GM12878 (cell line): ENCODE measurements around the gene NDC80. TPM values are rescaled to one million over a fixed set of nuclear protein-coding genes. Genes with fewer than 3 reads are reported as not detected.

Experiments used
- ATAC-seq: fragments of 200-7000 bp; cut with Tn5 transposase; 3 replicates; pipeline ENCODE4 v1.9.1; 2020; ENCODE audit warnings: mild to moderate bottlenecking, moderate library complexity
- BruUV-seq: library from RNA; stranded (reverse); fragments of 400-500 nt; replicated peaks from 2 replicates; lab custom pipeline; 2021; lab: Mats Ljungman, UMichigan
- CTCF ChIA-PET: fragments of 300-600 bp; sonication (Branson Sonifier 250); formaldehyde crosslinking; extraction: SDS; loops from one replicate; lab custom pipeline; 2021; ENCODE audit warnings: inconsistent platforms; lab: Yijun Ruan, JAX
- POLR2A ChIA-PET: fragments of 350-600 bp; formaldehyde crosslinking; extraction: SDS; loops from one replicate; lab custom pipeline; 2021; ENCODE audit warnings: inconsistent platforms; lab: Charles Lee
- RAD21 ChIA-PET: fragments of 300-600 bp; sonication (Branson Sonifier 250); formaldehyde crosslinking; loops from one replicate; lab custom pipeline; 2023; ENCODE audit warnings: antibody characterized with exemption; ENCODE audit not compliant: unreplicated experiment; lab: Charles Lee
- SMC1A ChIA-PET: fragments of 300-600 bp; sonication (Branson Sonifier 250); formaldehyde crosslinking; loops from one replicate; lab custom pipeline; 2023; ENCODE audit not compliant: unreplicated experiment, uncharacterized antibody; lab: Charles Lee
- DNase-seq: peaks from one replicate; pipeline ENCODE4 v3.0.0-alpha.2; 2011; ENCODE audit warnings: low read depth, low spot score
- FAIRE-seq: peaks from 3 replicates; lab custom pipeline; 2011; peaks lifted over from hg19 to GRCh38; lab: Jason Lieb, UNC
- H2AFZ ChIP-seq: 2 replicates; pipeline ENCODE4 v1.6.0; 2011; ENCODE audit warnings: low read depth, low read length, control low read depth; ENCODE audit not compliant: control insufficient read depth
- H3K27ac ChIP-seq: 2 replicates; pipeline ENCODE4 v1.5.1; 2011; ENCODE audit warnings: control low read depth; ENCODE audit not compliant: control insufficient read depth, insufficient read depth
- H3K27me3 ChIP-seq, 2 experiments: replicated peaks in 1 of 2; 2 replicates each; pipeline versions ENCODE4 v1.6.0 to v1.6.1; 2011; ENCODE audit warnings: low read length in 1 of 2; ENCODE audit not compliant: control insufficient read depth in 2 of 2, insufficient read depth in 2 of 2
- H3K36me3 ChIP-seq, 2 experiments: 2 replicates each; pipeline ENCODE4 v1.5.1; 2011; ENCODE audit warnings: low read length in 1 of 2; ENCODE audit not compliant: control insufficient read depth in 2 of 2, insufficient read depth in 2 of 2
- H3K4me1 ChIP-seq: 2 replicates; pipeline ENCODE4 v1.6.1; 2011; ENCODE audit warnings: mild to moderate bottlenecking, low read length, moderate library complexity, mixed read lengths; ENCODE audit not compliant: control insufficient read depth, insufficient read depth
- H3K4me2 ChIP-seq: 2 replicates; pipeline ENCODE4 v1.6.0; 2011; ENCODE audit warnings: control low read depth; ENCODE audit not compliant: control insufficient read depth, insufficient read depth
- H3K4me3 ChIP-seq: fragments of 200-600 bp; sonication (generic); 2 replicates; pipeline ENCODE4 v1.5.1; 2016
- H3K79me2 ChIP-seq: 2 replicates; pipeline ENCODE4 v1.6.0; 2011; ENCODE audit warnings: low read length; ENCODE audit not compliant: control insufficient read depth, insufficient read depth
- H3K9ac ChIP-seq: 2 replicates; pipeline ENCODE4 v1.8.0; 2011; ENCODE audit warnings: low read length, control low read depth, mixed read lengths; ENCODE audit not compliant: control insufficient read depth, insufficient read depth
- H3K9me3 ChIP-seq: replicated peaks from 3 replicates; pipeline ENCODE4 v1.5.1; 2011; ENCODE audit warnings: mild to moderate bottlenecking, low read length; ENCODE audit not compliant: control insufficient read depth, insufficient read depth
- H4K20me1 ChIP-seq: 2 replicates; pipeline ENCODE4 v1.6.0; 2011; ENCODE audit not compliant: control insufficient read depth, insufficient read depth
- ATF2 ChIP-seq: IDR thresholded peaks from 2 replicates; pipeline ENCODE4 v1.6.1; 2012; ENCODE audit warnings: low read length, inconsistent platforms
- DPF2 ChIP-seq: fragments of 450-650 bp; IDR thresholded peaks from 2 replicates; pipeline ENCODE4 v1.6.1; 2017; ENCODE audit warnings: mild to moderate bottlenecking
- HCFC1 ChIP-seq: fragments of 150-350 bp; IDR thresholded peaks from 2 replicates; pipeline ENCODE4 v1.6.1; 2014; ENCODE audit warnings: low read length
- IKZF2 ChIP-seq, 2 experiments: fragments of 450-650 bp; IDR thresholded peaks; 2 replicates each; pipeline ENCODE4 v1.6.1; 2017; ENCODE audit warnings: mild to moderate bottlenecking in 2 of 2, moderate library complexity in 2 of 2
- MXI1 ChIP-seq: fragments of 150-350 bp; IDR thresholded peaks from 2 replicates; pipeline ENCODE4 v1.6.1; 2011; ENCODE audit warnings: low read depth, mild to moderate bottlenecking, inconsistent platforms, low read length, improper control_type of control experiment
- MYC ChIP-seq: IDR thresholded peaks from 2 replicates; pipeline ENCODE4 v1.6.1; 2011; ENCODE audit warnings: mild to moderate bottlenecking, low read length, moderate library complexity, inconsistent platforms; ENCODE audit not compliant: insufficient read depth, insufficient replicate concordance, insufficient read length, severe bottlenecking
- RCOR1 ChIP-seq: conservative IDR thresholded peaks from 2 replicates; pipeline ENCODE4 v1.6.1; 2012; ENCODE audit warnings: low read depth, low read length, improper control_type of control experiment
- SIX5 ChIP-seq: IDR thresholded peaks from 2 replicates; pipeline ENCODE4 v1.6.1; 2011; ENCODE audit warnings: mild to moderate bottlenecking, low read depth, low read length, moderate library complexity; ENCODE audit not compliant: severe bottlenecking
- SP1 ChIP-seq: IDR thresholded peaks from one replicate; pipeline ENCODE4 v1.6.1; 2011; ENCODE audit warnings: low read depth, low read length
- TBL1XR1 ChIP-seq: IDR thresholded peaks from 2 replicates; pipeline ENCODE4 v1.6.1; 2012; ENCODE audit warnings: low read depth, low read length, improper control_type of control experiment
- ZBED1 ChIP-seq: IDR thresholded peaks from 2 replicates; pipeline ENCODE4 v1.6.1; 2016; ENCODE audit warnings: borderline replicate concordance
- ZNF274 ChIP-seq: IDR thresholded peaks from one replicate; pipeline ENCODE4 v1.8.0; 2011; ENCODE audit not compliant: insufficient read length, insufficient read depth
- WGBS: methylation state at CpG from one replicate; pipeline ENCODE4 v1.1.6; 2016; ENCODE audit warnings: low lambda C conversion rate; ENCODE audit not compliant: insufficient replicate concordance, insufficient coverage; ENCODE audit errors: missing lambda C conversion rate; 5-methylcytosine and 5-hydroxymethylcytosine counted together
- in situ Hi-C: fragments of 300-500 bp; cut with MboI; formaldehyde crosslinking; loops from 9 replicates; pipeline ENCODE4 v1.14.3; 2018; ENCODE audit warnings: mixed read lengths
- intact Hi-C: fragments of 100-400 bp; cut with micrococcal nuclease; formaldehyde crosslinking; loops from one replicate; pipeline ENCODE4 v1.14.2; 2022; ENCODE audit not compliant: unreplicated experiment
- polyA plus RNA-seq, 11 experiments: library from polyadenylated mRNA; depleted of rRNA in 4 of 11; unstranded in 6 of 11; stranded (reverse) in 5 of 11; fragments of >200 nt; fragmentation: Nextera tagmentation in 4 of 11; fragmentation: Illumina TruSeq in 1 of 11; extraction: Ambion mirVana in 4 of 11; extraction: Trizol in 1 of 11; gene quantifications; 1 replicate in 1 of 11; 2 replicates in 10 of 11; pipeline versions ENCODE4 v1.2.1 to v1.2.3, GENCODE V29; 2011 to 2016; ENCODE audit warnings: inconsistent platforms in 2 of 11, missing spikeins in 2 of 11, low read depth in 1 of 11
- total RNA-seq, 4 experiments: library from RNA; depleted of rRNA in 3 of 4; stranded (reverse); fragments of >200 nt in 3 of 4; fragmentation: Illumina TruSeq in 1 of 4; extraction: Trizol in 1 of 4; gene quantifications; 2 replicates each; pipeline versions ENCODE4 v1.2.1 to v1.2.3, GENCODE V29; 2013 to 2021

NDC80 gene
- total and polyA plus RNA-seq, 10 of the 15 experiments (the other 5 are each of a cell fraction or from before 2014, with no cell fraction given), result 36.5 to 80.8 (median 54.7) TPM

GRCh38 chr18:2588666-2589344 is 17.4 kb downstream of the NDC80 start:
- no peaks in the 10 kb centered on the region for H3K27me3 ChIP-seq
- CTCF ChIA-PET, result interaction anchor here (0.7 to 1.3 kb wide), 6 partner anchors 13 to 133 kb away, joined by 3 to 5 read pairs (median 3); partner anchors contain the start of genes METTL4 and NDC80
- SMC1A ChIA-PET, result interaction anchor here (0.8 to 2.7 kb wide), 10 partner anchors 9 to 99 kb away, joined by 3 to 18 read pairs (median 4); no protein-coding TSS in a partner anchor
- H3K27ac ChIP-seq, result 0 out of 2 replicates have a peak overlapping the region, but pooled peaks have one; percentile 20
- POLR2A ChIA-PET, result interaction anchor here (0.8 to 1.1 kb wide), 2 partner anchors 10 to 19 kb away, joined by 3 read pairs; no protein-coding TSS in a partner anchor
- intact Hi-C loops (no loop called here), in situ Hi-C loops (no loop called here)
- RAD21 ChIA-PET, result interaction anchor here (0.9 to 1.4 kb wide), 4 partner anchors 16 to 48 kb away, joined by 3 to 8 read pairs (median 4); partner anchors contain the start of genes METTL4 and NDC80
- no peak overlapping the region for H3K4me3 ChIP-seq
- no peaks in the 10 kb centered on the region for H3K4me1 ChIP-seq
- H4K20me1 ChIP-seq, result no peaks in the 10 kb centered on the region
- no peak overlapping the region for H2AFZ ChIP-seq
- ATAC-seq (no peak), FAIRE-seq (no peak), DNase-seq (no peak)
- peaks cover 7 to 33% of the 10 kb centered on the region in 2 experiments for H3K36me3 ChIP-seq
- H3K4me2 ChIP-seq, result no peak overlapping the region
- no peaks in the 10 kb centered on the region; the same call in 1 of the 2 replicates for H3K79me2 ChIP-seq
- no peak overlapping the region for H3K9ac ChIP-seq
- TF ChIP-seq IKZF2 (IDR thresholded peaks at IDR 0.05), result no peak
- no peak for TF ChIP-seq TBL1XR1
- TF ChIP-seq SIX5, result no peak
- no peak for TF ChIP-seq MYC
- TF ChIP-seq MXI1, result no peak
- TF ChIP-seq HCFC1, result no peak
- no peak for TF ChIP-seq ATF2
- TF ChIP-seq ZBED1, result no peak
- TF ChIP-seq SP1, result no peak
- TF ChIP-seq RCOR1, result no peak
- no peak for TF ChIP-seq DPF2
- no peak for TF ChIP-seq ZNF274
- no peaks in the 10 kb centered on the region for H3K9me3 ChIP-seq
- no TSS peak for BruUV-seq
- 97% methylated on average over 5 of the region's 5 CpGs for WGBS
